Measurements from ENCODE around the gene LCOR.

- TF ChIP-seq CTCF (IDR thresholded peaks at IDR 0.05) (no peak), POLR2A (IDR thresholded peaks at IDR 0.05) (no peak), EP300 (IDR thresholded peaks at IDR 0.05) (no peak)
These were observed 140.2 kb downstream of the LCOR start for GRCh38 chr10:96972264-96972663.
